ENCODE data around the gene RAB31. TPM values are rescaled to one million over a fixed set of nuclear protein-coding genes. Genes with fewer than 3 reads are reported as not detected.
A peak's percentile ranks its signal among the peaks of the same experiment; 100 is the strongest.

The RAB31 gene
- total and polyA plus RNA-seq, 2 experiments from 2014 or later, result 26.0 to 81.8 TPM

GRCh38 chr18:9905401-9905922, 197.4 kb downstream of the RAB31 start:
- H3K4me3 ChIP-seq, result no peak overlapping the region
- no peak overlapping the region for H3K4me2 ChIP-seq
- no peaks in the 10 kb centered on the region for H3K36me3 ChIP-seq (replicated peaks; ENCODE audit: insufficient read depth, low read depth)
- peak; percentile 27 for DNase-seq (ENCODE audit: low spot score)
- WGBS (ENCODE audit: low lambda C conversion rate, missing lambda C conversion rate), result 43% methylated on average over 5 of the region's 5 CpGs
- no peak overlapping the region for H3K27ac ChIP-seq
- TF ChIP-seq EZH2 (IDR thresholded peaks at IDR 0.05; ENCODE audit: borderline replicate concordance) (no peak), EZH2phosphoT487 (IDR thresholded peaks at IDR 0.05; ENCODE audit: low read depth, severe bottlenecking, unreplicated experiment) (no peak)
- TF ChIP-seq, protein P1, sequence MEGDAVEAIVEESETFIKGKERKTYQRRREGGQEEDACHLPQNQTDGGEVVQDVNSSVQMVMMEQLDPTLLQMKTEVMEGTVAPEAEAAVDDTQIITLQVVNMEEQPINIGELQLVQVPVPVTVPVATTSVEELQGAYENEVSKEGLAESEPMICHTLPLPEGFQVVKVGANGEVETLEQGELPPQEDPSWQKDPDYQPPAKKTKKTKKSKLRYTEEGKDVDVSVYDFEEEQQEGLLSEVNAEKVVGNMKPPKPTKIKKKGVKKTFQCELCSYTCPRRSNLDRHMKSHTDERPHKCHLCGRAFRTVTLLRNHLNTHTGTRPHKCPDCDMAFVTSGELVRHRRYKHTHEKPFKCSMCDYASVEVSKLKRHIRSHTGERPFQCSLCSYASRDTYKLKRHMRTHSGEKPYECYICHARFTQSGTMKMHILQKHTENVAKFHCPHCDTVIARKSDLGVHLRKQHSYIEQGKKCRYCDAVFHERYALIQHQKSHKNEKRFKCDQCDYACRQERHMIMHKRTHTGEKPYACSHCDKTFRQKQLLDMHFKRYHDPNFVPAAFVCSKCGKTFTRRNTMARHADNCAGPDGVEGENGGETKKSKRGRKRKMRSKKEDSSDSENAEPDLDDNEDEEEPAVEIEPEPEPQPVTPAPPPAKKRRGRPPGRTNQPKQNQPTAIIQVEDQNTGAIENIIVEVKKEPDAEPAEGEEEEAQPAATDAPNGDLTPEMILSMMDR (IDR thresholded peaks at IDR 0.05; ENCODE audit: poor library complexity), result no peak
- H2AFZ ChIP-seq, result no peak overlapping the region
- no peaks in the 10 kb centered on the region for H3K79me2 ChIP-seq
- H3K9me3 ChIP-seq (ENCODE audit: low read depth), result no peaks in the 10 kb centered on the region
- H3K4me1 ChIP-seq (ENCODE audit: insufficient read depth), result no peaks in the 10 kb centered on the region
- no peaks in the 10 kb centered on the region for H3K27me3 ChIP-seq
- H4K20me1 ChIP-seq (ENCODE audit: insufficient read depth, poor library complexity, severe bottlenecking), result no peaks in the 10 kb centered on the region
- H3K9me2 ChIP-seq (replicated peaks; ENCODE audit: insufficient read depth), result no peaks in the 10 kb centered on the region

DNA sequence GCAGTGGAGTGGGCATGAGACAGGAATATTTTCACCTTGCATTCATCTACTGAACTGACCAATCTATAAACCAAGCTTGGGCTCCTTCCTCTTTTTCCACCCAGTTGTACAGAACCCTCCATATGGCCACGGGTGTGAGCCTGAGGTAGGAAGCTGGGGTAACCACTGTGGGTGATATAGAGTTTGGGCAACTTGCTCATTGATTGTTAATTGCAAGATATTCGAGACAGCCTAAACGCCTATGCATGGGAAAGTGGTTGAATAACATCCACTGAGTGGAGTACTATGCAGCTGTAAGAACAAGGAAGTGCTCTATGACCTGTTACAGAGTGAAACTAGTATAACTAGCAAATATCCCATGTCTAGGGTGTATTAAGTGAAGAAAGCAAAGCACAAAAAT, 198.4 kb downstream of the RAB31 start:
- Histone ChIP-seq H3K27ac (no peak overlapping the region), H3K4me2 (no peak overlapping the region), H3K27me3 (no peaks in the 10 kb centered on the region), H3K36me3 (replicated peaks; ENCODE audit: insufficient read depth, low read depth) (no peaks in the 10 kb centered on the region), H3K9me2 (replicated peaks; ENCODE audit: insufficient read depth) (no peaks in the 10 kb centered on the region), H3K9me3 (ENCODE audit: low read depth) (no peaks in the 10 kb centered on the region), H2AFZ (no peak overlapping the region), H3K4me3 (no peak overlapping the region), H3K4me1 (ENCODE audit: insufficient read depth) (no peaks in the 10 kb centered on the region), H4K20me1 (ENCODE audit: insufficient read depth, poor library complexity, severe bottlenecking) (no peaks in the 10 kb centered on the region), H3K79me2 (no peaks in the 10 kb centered on the region)
- TF ChIP-seq EZH2phosphoT487 (IDR thresholded peaks at IDR 0.05; ENCODE audit: low read depth, severe bottlenecking, unreplicated experiment) (no peak), EZH2 (IDR thresholded peaks at IDR 0.05; ENCODE audit: borderline replicate concordance) (no peak)
- WGBS (ENCODE audit: low lambda C conversion rate, missing lambda C conversion rate), result 93% methylated on average over 3 of the region's 3 CpGs
- no peak for DNase-seq (ENCODE audit: low spot score)

DNA sequence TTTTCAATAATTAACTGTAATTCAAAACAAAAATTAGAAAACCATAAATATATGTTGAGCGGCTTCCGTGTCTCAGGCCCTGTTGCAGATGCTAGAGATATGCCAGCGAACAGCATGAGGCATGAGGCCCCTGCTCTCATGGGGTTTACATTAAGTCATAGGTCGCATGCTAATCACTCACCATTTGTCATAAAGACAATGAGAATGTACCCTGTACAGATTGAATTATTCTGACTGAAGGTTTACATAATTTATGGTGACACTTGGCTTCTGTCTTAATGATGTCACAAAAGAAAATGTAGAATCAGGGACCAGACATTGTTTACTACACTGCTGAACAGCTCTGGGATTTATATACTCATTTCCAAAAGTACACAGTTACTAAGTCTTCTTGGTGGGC, 199.8 kb downstream of the RAB31 start:
- no peaks in the 10 kb centered on the region for H3K4me1 ChIP-seq (ENCODE audit: insufficient read depth)
- H3K4me3 ChIP-seq, result no peak overlapping the region
- no peak for DNase-seq (ENCODE audit: low spot score)
- no peaks in the 10 kb centered on the region for H3K36me3 ChIP-seq (replicated peaks; ENCODE audit: insufficient read depth, low read depth)
- H3K27ac ChIP-seq, result no peak overlapping the region
- H3K4me2 ChIP-seq, result no peak overlapping the region
- no peaks in the 10 kb centered on the region for H3K9me3 ChIP-seq (ENCODE audit: low read depth)
- no peaks in the 10 kb centered on the region for H3K79me2 ChIP-seq
- H3K9me2 ChIP-seq (replicated peaks; ENCODE audit: insufficient read depth), result no peaks in the 10 kb centered on the region
- 90% methylated on average over 4 of the region's 4 CpGs for WGBS (ENCODE audit: low lambda C conversion rate, missing lambda C conversion rate)
- H2AFZ ChIP-seq, result no peak overlapping the region
- TF ChIP-seq EZH2 (IDR thresholded peaks at IDR 0.05; ENCODE audit: borderline replicate concordance) (no peak), EZH2phosphoT487 (IDR thresholded peaks at IDR 0.05; ENCODE audit: low read depth, severe bottlenecking, unreplicated experiment) (no peak)
- TF ChIP-seq, protein P1 (IDR thresholded peaks at IDR 0.05; ENCODE audit: poor library complexity), result no peak
- no peaks in the 10 kb centered on the region for H3K27me3 ChIP-seq
- no peaks in the 10 kb centered on the region for H4K20me1 ChIP-seq (ENCODE audit: insufficient read depth, poor library complexity, severe bottlenecking)

DNA sequence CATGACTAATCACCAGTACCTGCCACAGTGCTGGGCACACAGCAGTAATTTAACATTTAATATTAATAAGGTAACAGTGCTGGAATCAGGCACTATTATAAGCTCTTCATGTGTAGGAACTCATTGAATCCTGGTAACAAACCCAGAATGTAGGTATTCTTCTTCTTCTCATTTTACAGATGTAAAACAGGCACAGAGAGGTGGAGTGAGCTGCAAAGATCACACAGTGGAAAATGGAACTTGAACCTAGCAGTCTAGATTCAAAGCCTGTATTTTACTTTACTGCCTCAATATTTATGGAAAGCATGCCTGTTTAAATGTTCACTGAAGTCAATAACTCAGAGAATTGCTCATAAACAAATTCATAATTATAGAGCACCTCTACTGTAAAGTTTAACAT, 202.0 kb downstream of the RAB31 start:
- no peaks in the 10 kb centered on the region for H3K36me3 ChIP-seq (replicated peaks; ENCODE audit: insufficient read depth, low read depth)
- no peak for DNase-seq (ENCODE audit: low spot score)
- H3K9me2 ChIP-seq (replicated peaks; ENCODE audit: insufficient read depth), result no peaks in the 10 kb centered on the region

More for the DNA sequence above, 202.0 kb downstream of the RAB31 start:
- H4K20me1 ChIP-seq (ENCODE audit: insufficient read depth, poor library complexity, severe bottlenecking), result peaks cover 5% of the 10 kb centered on the region
- no peak overlapping the region for H2AFZ ChIP-seq
- TF ChIP-seq EZH2 (IDR thresholded peaks at IDR 0.05; ENCODE audit: borderline replicate concordance) (no peak), EZH2phosphoT487 (IDR thresholded peaks at IDR 0.05; ENCODE audit: low read depth, severe bottlenecking, unreplicated experiment) (no peak)
- TF ChIP-seq, protein P1 (IDR thresholded peaks at IDR 0.05; ENCODE audit: poor library complexity), result no peak
- peaks cover 9% of the 10 kb centered on the region for H3K79me2 ChIP-seq
- no peak overlapping the region for H3K4me2 ChIP-seq
- no peak overlapping the region for H3K27ac ChIP-seq
- no peaks in the 10 kb centered on the region for H3K4me1 ChIP-seq (ENCODE audit: insufficient read depth)
- H3K27me3 ChIP-seq, result no peaks in the 10 kb centered on the region
- no peak overlapping the region for H3K4me3 ChIP-seq
- no peaks in the 10 kb centered on the region for H3K9me3 ChIP-seq (ENCODE audit: low read depth)
